Keratinocyte (primary cell): Measurements from ENCODE around the gene JMJD7. TPM values are rescaled to one million over a fixed set of nuclear protein-coding genes. Genes with fewer than 3 reads are reported as not detected.

Source experiments
- DNase-seq: peaks from one replicate; pipeline ENCODE4 v3.0.0-alpha.2; 2011; ENCODE audit warnings: low read depth, missing footprints, low spot score
- FAIRE-seq: peaks from 2 replicates; lab custom pipeline; 2011; peaks lifted over from hg19 to GRCh38; lab: Jason Lieb, UNC
- H2AFZ ChIP-seq: 2 replicates; pipeline ENCODE4 v1.6.0; 2012; ENCODE audit warnings: low read length, control low read depth, inconsistent platforms; ENCODE audit not compliant: control insufficient read depth
- H3K27ac ChIP-seq: 2 replicates; pipeline ENCODE4 v1.5.1; 2011; ENCODE audit warnings: low read length; ENCODE audit not compliant: control insufficient read depth, insufficient read depth
- H3K27me3 ChIP-seq: 3 replicates; pipeline ENCODE4 v1.6.0; 2011; ENCODE audit warnings: low read length; ENCODE audit not compliant: control insufficient read depth, insufficient read depth; ENCODE audit errors: extremely low read depth
- H3K36me3 ChIP-seq, 2 experiments: 2 replicates in 1 of 2; 3 replicates in 1 of 2; pipeline ENCODE4 v1.5.1; 2011; ENCODE audit warnings: low read length in 2 of 2, mild to moderate bottlenecking in 1 of 2; ENCODE audit not compliant: control insufficient read depth in 2 of 2, insufficient read depth in 2 of 2; ENCODE audit errors: extremely low read depth in 1 of 2
- H3K4me1 ChIP-seq: 3 replicates; pipeline ENCODE4 v1.5.1; 2011; ENCODE audit warnings: low read length; ENCODE audit not compliant: control insufficient read depth, insufficient read depth; ENCODE audit errors: extremely low read depth
- H3K4me2 ChIP-seq: 3 replicates; pipeline ENCODE4 v1.6.0; 2011; ENCODE audit warnings: low read depth, low read length; ENCODE audit not compliant: control insufficient read depth, insufficient read depth; ENCODE audit errors: extremely low read depth
- H3K4me3 ChIP-seq, 3 experiments: fragments of 200-600 bp in 1 of 3; sonication (generic) in 1 of 3; 2 replicates in 2 of 3; 3 replicates in 1 of 3; pipeline ENCODE4 v1.5.1; 2011 to 2016; ENCODE audit warnings: low read length in 3 of 3, mild to moderate bottlenecking in 3 of 3, control low read depth in 2 of 3, inconsistent platforms in 1 of 3, low read depth in 1 of 3, mixed read lengths in 1 of 3, mixed run types in 1 of 3, moderate library complexity in 1 of 3; ENCODE audit not compliant: control insufficient read depth in 2 of 3, insufficient read depth in 2 of 3; ENCODE audit errors: extremely low read depth in 1 of 3
- H3K79me2 ChIP-seq: 2 replicates; pipeline ENCODE4 v1.6.0; 2012; ENCODE audit warnings: low read length; ENCODE audit not compliant: control insufficient read depth, insufficient read depth
- H3K9ac ChIP-seq: 3 replicates; pipeline ENCODE4 v1.6.0; 2011; ENCODE audit warnings: low read length; ENCODE audit not compliant: control insufficient read depth, insufficient read depth; ENCODE audit errors: extremely low read depth
- H3K9me1 ChIP-seq: 3 replicates; pipeline ENCODE4 v1.6.0; 2011; ENCODE audit warnings: low read length; ENCODE audit not compliant: control insufficient read depth, insufficient read depth; ENCODE audit errors: extremely low read depth
- H3K9me3 ChIP-seq: 2 replicates; pipeline ENCODE4 v1.5.1; 2012; ENCODE audit warnings: low read depth, low read length; ENCODE audit not compliant: control insufficient read depth
- H4K20me1 ChIP-seq: 3 replicates; pipeline ENCODE4 v1.6.0; 2011; ENCODE audit warnings: low read length; ENCODE audit not compliant: control insufficient read depth, insufficient read depth; ENCODE audit errors: extremely low read depth
- CTCF ChIP-seq, 3 experiments: IDR thresholded peaks in 1 of 3; conservative IDR thresholded peaks in 1 of 3; optimal IDR thresholded peaks in 1 of 3; 2 replicates in 2 of 3; 3 replicates in 1 of 3; pipeline versions ENCODE3 to v1.5.1; 2011; ENCODE audit warnings: low read length in 3 of 3, mild to moderate bottlenecking in 3 of 3, moderate library complexity in 2 of 3, control low read depth in 1 of 3, inconsistent platforms in 1 of 3; ENCODE audit not compliant: insufficient read depth in 2 of 3; ENCODE audit errors: extremely low read depth in 1 of 3
- EZH2 ChIP-seq: IDR thresholded peaks from one replicate; pipeline ENCODE4 v1.6.1; 2012; ENCODE audit warnings: inconsistent platforms, mild to moderate bottlenecking, low read length, moderate library complexity
- dilution Hi-C: fragments of 300-500 bp; cut with MboI; formaldehyde crosslinking; loops from one replicate; pipeline ENCODE4 v1.7.0; 2020; ENCODE audit warnings: low sequenced_read_pairs; ENCODE audit not compliant: extremely low pct_ligation_motif_present
- polyA plus RNA-seq, 5 experiments: library from polyadenylated mRNA; depleted of rRNA in 3 of 5; stranded (reverse) in 3 of 5; stranded (forward) in 1 of 5; unstranded in 1 of 5; fragments of >200 nt; gene quantifications; 1 replicate in 1 of 5; 2 replicates in 3 of 5; 3 replicates in 1 of 5; pipeline versions ENCODE4 v1.2.1 to v1.2.3, GENCODE V29; 2011 to 2012; ENCODE audit warnings: missing spikeins in 2 of 5, low read depth in 1 of 5, low replicate concordance in 1 of 5

The JMJD7 gene
- polyA plus RNA-seq, 1 donor (not counting 4 experiments of a cell fraction or from before 2014, with no cell fraction given): 8.2 TPM

GRCh38 chr15:41791547-41791937, 36.4 kb upstream of the JMJD7 start:
- peaks cover 10% of the 10 kb centered on the region in 2 experiments for H3K36me3 ChIP-seq
- H4K20me1 ChIP-seq: no peaks in the 10 kb centered on the region
- no peak overlapping the region for H3K4me3 ChIP-seq
- no peak for DNase-seq
- dilution Hi-C loops: no loop called here
- H3K9me1 ChIP-seq: no peaks in the 10 kb centered on the region
- H3K4me2 ChIP-seq: peak overlapping the region; percentile 40
- H3K27ac ChIP-seq: peak overlapping the region; percentile 59
- FAIRE-seq: no peak
- H3K79me2 ChIP-seq: peaks cover 80% of the 10 kb centered on the region
- H3K9me3 ChIP-seq: no peaks in the 10 kb centered on the region
- H3K9ac ChIP-seq: peak overlapping the region; percentile 24
- TF ChIP-seq EZH2 (no peak), CTCF (optimal IDR thresholded peaks at IDR 0.05 in 1 of 3, IDR thresholded peaks at IDR 0.05 in 1 of 3, conservative IDR thresholded peaks at IDR 0.05 in 1 of 3; ENCODE audit: extremely low read depth in 1 of 3, insufficient read depth in 2 of 3, low read length in 3 of 3) (no peak)
- H2AFZ ChIP-seq: no peak overlapping the region
- H3K27me3 ChIP-seq: no peaks in the 10 kb centered on the region
- peaks cover 82% of the 10 kb centered on the region for H3K4me1 ChIP-seq

- Histone ChIP-seq H2AFZ (no peak overlapping the region), H4K20me1 (no peaks in the 10 kb centered on the region), H3K79me2 (peaks cover 79% of the 10 kb centered on the region), H3K4me1 (peaks cover 88% of the 10 kb centered on the region), H3K9ac (no peak overlapping the region), H3K27ac (peak overlapping the region; percentile 15), H3K9me3 (no peaks in the 10 kb centered on the region), H3K27me3 (no peaks in the 10 kb centered on the region), H3K9me1 (no peaks in the 10 kb centered on the region), H3K4me3 (no peak overlapping the region), H3K4me2 (no peak overlapping the region), H3K36me3 (peaks cover 10% of the 10 kb centered on the region in 2 experiments)
- DNase-seq: no peak
- TF ChIP-seq EZH2: no peak
- TF ChIP-seq CTCF (optimal IDR thresholded peaks at IDR 0.05 in 1 of 3, IDR thresholded peaks at IDR 0.05 in 1 of 3, conservative IDR thresholded peaks at IDR 0.05 in 1 of 3; ENCODE audit: extremely low read depth in 1 of 3, insufficient read depth in 2 of 3, low read length in 3 of 3): no peak
- no peak for FAIRE-seq
- dilution Hi-C loops: no loop called here
Observed at GRCh38 chr15:41792000-41792637, 35.8 kb upstream of the JMJD7 start.
